Measurements from ENCODE around the gene OR10G7.

Gene OR10G7, protein sequence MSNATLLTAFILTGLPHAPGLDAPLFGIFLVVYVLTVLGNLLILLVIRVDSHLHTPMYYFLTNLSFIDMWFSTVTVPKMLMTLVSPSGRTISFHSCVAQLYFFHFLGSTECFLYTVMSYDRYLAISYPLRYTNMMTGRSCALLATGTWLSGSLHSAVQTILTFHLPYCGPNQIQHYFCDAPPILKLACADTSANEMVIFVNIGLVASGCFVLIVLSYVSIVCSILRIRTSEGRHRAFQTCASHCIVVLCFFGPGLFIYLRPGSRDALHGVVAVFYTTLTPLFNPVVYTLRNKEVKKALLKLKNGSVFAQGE

DNA sequence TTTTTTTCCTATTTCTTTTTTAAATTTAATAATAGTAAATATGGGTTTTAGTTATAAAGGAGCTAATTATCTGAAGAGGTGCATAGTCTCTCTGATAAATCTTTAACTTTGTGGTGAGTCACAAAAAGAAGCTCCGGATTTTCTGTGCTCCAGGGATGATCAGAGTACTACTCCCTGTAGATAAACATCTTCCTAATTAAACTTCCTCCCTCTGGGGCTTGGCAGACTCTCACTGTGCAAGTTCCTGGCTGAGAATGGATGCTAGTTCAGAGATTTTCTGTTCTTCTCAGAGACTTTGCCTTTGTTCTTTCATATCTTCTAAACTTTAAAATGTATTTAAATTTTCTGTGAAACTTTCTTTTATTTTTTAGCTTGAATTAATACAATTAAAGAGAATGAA, at the start of gene OR10G7:
Gene OR10G7, minus strand, starts transcription at position 72 of the 400 bp plus-strand sequence. CDS start 2,324 bp downstream, outside the sequence.
- no peak for DNase-seq (ENCODE audit: low spot score)

DNA sequence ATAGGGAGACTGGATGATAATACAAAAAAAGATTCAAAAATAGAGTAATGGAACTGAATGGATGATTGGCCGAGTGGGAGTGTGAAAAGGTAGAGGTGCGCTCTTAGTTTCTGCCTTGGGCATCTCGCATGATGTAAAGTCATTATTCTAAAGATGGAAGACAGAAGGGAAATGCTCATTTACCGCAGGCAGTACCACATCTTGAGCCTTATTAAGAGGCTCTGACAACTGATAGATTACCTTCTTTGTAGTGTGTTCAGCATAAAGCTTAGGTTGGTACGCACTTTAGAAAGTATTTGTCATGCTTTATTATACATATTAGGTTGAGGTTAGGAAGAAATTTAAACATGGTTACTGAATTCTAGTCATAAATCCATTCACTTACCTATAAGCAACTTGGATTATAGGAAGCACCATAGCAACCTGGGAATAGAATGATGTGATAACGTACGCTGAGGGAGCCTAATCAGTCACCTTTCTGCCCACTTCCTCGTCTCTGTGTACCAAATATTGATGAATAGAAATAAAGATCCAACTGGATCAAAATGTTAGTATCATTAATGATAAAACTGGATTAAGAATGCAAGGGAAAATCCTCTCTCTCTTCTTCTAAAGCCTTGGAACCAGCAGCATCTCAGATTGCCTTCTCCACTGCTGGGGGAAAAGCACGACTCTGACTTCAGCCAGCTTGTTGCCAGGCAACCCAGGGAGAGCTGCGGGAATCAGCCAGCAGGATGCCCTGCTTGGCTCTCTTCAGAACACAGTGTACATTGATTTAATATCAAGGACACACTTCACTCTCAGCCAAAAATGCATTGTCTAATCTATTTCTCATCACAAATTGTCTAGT, 45.1 kb upstream of the OR10G7 start:
- peak; percentile 66 for DNase-seq (ENCODE audit: low spot score)

DNA sequence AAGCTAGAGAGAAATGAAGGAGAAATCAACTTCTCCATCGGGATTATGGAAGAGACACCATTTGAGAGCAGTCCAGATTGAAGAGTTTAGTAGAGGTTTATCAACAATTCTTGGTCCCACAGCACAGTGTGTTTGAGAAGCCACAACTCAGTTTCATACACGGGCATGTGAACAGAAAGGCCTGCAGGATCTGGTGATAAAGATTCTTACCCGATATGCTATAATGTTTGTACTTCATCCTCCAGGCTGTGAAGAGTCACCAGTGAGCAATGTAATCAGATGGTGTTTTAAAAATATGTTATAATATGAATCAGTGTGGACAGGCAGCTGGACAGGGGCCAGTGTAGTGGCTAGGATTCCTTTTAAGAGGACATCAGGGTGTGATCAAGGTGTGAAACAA, 44.5 kb upstream of the OR10G7 start:
- no peak for DNase-seq (ENCODE audit: low spot score)

DNA sequence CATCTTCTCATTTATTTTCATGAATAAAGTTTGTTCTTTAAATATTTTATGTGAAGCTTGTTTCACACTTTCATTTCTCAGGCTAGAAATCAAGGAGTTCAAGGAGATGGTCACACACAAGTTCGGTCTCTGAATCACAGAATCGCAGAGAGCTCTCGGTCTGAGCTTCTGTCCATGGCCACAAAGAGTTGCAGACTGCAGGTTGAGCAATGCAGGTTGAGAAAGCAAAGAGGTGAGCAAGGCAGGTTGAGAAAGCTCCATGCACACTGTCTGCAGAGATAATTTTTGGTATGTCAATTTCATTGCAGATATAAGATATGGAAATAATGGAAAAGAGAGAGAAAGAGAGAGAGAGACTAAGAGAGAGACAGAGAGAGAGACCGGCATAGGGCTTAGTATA, 41.2 kb upstream of the OR10G7 start:
- no peak for DNase-seq (ENCODE audit: low spot score)

DNA sequence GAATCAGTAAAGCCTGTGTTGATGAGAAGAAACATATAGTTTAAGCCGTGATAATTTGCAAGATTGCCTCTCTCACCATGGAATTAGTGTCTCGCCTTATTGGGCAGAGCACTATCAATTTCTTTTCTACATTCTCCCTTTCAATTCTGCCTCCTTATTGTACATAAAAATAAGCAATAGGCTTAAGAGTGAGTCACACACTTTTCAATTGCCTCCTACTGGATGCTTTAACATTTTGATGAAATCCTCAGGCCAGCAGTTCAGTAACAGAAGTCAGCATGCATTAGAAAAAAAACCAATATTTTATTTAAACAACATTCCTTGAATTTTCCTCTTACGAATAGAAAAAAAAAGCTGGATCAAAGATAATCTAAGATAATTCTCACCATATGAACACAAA, 40.4 kb upstream of the OR10G7 start:
- no peak for DNase-seq (ENCODE audit: low spot score)

DNA sequence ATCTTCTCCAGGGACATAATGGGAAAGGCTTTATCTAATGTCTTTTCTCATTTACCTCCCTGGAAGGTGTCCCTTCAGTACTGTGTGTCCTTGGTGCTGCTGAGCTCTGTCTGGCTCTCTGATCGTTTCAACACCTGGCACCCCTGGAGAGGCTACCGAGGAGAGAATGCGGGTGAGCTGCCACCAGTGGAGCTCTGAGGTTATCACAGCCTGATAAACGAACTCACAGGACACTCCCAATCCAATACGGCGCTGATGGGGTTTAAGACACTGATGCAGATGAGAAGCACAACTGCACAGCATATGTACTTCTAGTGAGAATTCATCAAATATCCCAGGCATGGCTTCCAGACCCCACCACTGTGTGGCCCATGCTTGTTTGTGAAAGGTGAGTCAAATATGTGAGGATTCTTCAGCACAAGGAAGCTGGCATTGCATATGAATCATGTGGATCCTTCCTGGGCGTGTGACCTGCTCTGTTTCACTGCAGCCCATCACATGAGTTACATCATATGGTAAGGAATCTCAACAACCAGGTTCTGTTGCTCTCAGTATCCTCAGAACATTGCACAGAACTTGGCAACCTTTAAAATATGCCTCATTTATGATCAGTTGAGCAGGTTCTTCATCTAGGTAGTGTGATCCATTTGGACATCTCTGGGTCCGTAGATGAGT, 39.3 kb upstream of the OR10G7 start:
- DNase-seq (ENCODE audit: low spot score), result no peak

DNA sequence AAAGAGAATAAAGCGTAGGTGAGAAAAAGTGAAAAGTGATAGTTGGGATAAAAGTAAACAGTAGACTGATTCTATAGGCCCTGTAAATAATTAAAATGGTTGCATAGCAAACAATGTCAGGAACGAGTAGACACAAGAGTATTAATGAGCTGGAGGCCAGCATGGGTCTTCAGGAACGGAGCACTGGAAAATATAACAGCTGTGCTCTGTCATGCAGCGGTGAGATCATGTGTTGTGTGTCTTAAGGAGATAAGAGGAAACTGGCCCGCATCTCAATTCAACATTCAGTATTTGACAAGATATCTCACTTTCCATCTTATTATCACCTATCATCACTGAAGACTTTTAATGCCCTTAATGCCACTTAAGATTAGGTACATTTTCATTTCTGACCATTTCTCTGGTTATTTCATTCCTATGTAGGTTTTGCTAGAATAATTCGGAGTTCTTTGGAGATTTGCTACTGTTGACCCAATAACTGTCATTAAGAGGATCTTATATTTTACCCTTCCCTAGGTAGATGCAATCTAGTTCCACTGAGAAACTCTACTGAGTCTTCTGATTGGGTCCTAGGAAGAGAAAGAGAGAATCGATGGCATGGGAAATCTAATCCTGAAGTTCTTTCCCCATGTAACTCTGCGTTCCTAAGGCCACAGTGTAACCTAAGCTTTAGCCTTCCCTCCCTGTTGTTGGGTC, 38.7 kb upstream of the OR10G7 start:
- no peak for DNase-seq (ENCODE audit: low spot score)

DNA sequence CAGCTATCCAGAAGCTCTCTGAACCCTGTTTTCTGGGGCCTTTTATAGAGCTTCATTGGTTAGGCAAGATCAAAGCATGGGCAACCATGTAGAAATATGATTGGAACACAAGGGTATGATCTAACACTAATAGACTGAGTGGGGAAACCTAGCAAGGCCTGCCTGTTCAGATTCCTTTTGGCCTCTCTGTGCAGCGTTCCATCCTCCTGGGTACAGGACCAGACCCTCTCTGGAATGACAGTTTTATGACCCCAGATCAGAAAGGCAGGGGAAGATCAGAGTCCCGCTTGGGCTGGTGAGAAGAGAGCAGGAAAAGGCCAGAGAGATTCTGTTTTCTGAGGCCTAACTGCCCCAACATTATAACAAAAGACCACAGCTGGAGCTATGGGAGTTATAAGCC, 37.5 kb upstream of the OR10G7 start:
- no peak for DNase-seq (ENCODE audit: low spot score)

DNA sequence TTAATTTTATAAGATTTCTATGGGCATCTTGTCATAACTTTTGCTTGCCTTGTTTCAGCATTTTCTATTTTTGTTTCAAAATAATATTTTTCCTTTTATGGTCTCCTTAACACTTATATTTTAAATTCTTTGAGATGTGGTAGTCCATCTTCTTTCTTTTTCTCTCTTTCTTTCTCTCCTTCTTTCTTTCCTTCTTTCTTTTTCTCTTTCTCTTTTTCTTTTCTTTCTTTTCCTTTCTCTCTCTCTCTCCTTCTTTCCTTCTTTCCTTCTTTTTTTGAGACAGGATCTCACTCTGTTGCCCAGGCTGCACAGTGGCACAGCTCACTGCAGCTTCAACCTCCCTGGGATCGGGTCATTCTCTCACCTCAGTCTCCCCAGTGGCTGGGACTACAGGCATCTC, 36.1 kb upstream of the OR10G7 start:
- DNase-seq (ENCODE audit: low spot score), result no peak

DNA sequence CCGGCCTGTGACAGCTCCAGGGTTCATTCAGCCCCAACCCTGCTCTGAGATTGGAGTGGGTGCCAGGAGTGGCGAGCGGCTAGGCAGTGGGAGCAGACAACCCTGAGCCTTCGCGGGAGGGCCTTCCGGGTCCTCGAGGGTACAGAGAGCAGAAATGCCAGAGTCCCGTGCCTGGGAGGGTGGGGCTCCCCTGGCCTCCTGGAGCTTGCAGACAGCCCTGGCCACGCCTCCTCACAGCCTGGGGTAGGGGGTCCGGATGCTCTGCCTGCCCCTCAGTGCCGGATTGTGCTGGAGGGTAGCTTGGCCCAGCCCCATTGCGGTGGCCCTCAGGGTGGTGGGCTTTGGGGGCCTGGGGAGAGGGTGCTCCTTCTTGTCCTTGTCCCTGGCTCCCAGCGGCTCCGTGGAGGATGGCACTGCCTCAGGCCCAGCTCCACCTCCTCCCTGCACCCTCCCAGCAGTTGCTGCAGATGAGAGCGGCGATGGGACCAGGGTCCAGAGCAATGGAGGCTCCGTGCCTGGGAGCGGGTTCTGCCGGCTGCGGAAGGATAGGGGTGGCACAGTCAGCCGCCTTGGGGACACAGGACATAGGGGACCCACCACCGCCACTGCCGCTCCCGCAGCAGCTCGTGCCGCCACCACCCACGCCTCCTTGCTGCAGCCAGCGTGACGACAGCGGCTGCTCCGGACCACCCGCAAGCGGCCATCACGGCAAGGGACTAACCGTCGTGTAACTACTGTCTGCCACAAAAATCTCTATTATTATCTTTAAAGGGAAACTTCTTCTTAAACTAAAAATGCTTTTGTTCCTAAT, 34.9 kb upstream of the OR10G7 start:
- no peak for DNase-seq (ENCODE audit: low spot score)

DNA sequence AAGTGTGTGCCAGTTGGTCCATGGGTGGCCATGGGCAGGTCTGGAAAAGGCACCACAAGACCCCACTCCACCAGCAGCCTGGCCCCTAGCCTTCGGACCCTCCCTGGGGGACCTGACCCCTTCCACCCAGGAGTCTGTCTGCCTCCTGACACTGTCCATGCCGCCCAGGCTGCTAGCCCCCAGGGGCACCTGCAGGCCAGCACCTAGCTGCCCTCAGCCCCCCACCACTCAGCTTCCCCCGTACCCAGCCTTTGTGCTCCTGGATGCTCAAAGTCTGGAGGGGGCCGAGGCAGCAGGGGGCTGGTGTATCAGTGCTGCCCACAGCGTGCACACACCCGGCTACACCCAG, 34.3 kb upstream of the OR10G7 start:
- DNase-seq (ENCODE audit: low spot score), result no peak

DNA sequence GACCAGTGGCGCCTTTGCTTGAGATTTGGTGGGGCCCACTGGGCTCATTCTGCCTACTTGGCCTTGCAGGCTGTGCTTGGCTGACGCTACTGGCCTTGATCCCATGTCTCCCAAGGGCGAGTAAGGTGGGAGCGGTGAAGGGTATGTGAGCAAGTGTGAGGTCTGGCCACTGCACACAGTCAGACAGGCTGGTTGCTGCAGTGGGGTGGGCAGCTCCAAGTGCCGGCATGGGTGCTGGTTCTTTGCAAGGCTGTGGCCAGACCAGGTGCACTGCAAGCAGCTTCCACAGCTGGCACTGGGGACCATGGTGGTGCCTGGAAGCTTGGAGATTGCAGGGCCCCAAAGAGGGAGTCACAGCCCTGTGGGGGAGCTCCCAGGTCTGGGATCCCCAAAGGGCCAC, 33.4 kb upstream of the OR10G7 start:
- no peak for DNase-seq (ENCODE audit: low spot score)

DNA sequence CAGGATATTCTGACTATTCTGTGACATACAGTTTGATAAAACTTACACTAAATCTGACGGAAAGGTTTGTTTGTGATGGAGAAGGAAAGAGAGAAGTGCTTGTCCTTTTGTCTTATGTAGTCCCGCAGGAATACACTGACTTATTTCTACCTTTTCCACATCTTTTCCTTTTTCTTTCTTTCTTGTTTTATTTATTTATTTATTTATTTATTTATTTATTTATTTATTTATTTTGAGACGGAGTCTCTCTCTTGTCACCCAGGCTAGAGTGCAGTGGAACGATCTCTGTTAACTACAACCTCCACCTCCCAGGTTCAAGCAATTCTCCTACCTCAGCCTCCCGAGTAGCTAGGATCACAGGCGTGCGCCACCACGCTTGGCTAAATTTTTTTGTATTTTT, 31.0 kb upstream of the OR10G7 start:
- DNase-seq (ENCODE audit: low spot score), result no peak

DNA sequence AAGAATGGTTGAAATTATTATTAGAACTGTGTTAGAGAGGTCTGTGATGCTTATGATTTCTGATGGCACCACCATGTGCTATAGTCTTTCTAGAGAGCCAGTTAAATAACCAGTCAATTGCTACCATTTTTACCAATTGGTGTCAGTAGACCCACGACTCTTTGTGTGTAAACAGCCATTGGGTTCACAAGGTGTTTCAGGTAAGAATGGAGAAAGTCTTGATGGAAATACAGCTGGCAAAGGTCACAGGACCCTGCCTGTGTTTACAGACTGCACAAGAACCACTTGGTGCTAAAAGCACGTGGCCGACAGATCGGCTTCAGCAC, 30.5 kb upstream of the OR10G7 start:
- DNase-seq (ENCODE audit: low spot score), result no peak

DNA sequence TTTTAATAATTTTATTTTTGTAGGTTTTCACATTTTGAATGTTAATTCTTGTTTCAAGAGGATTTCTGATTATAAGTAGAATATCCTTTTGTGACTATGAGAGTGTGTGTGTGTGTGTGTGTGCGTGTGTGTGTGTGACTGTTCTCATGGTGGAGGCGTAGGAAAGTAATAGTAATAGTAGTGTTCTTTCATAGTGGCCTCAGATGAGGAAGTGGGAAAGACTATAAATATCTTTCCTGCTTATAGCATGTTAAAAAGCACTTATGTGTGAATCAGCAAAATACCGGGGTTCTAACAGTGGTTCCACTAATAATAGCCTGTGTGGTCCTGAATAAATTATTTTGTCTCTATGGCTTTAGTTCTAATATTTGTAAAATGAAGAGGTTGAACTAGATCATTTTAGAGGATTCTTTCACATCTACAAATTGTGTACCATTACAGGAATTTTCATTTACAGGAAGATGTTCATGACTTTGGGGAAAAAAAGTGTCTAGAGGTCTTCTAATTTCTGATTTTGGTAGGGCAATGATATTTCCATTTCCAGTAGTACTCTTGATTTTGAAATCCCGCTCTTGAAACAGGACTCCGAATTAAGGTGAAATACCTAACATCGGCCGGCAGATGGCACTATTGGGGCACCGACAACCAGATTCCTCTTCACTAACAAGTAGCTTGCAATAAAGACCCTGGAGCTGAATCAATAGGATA, 29.9 kb upstream of the OR10G7 start:
- DNase-seq (ENCODE audit: low spot score), result peak; percentile 74

DNA sequence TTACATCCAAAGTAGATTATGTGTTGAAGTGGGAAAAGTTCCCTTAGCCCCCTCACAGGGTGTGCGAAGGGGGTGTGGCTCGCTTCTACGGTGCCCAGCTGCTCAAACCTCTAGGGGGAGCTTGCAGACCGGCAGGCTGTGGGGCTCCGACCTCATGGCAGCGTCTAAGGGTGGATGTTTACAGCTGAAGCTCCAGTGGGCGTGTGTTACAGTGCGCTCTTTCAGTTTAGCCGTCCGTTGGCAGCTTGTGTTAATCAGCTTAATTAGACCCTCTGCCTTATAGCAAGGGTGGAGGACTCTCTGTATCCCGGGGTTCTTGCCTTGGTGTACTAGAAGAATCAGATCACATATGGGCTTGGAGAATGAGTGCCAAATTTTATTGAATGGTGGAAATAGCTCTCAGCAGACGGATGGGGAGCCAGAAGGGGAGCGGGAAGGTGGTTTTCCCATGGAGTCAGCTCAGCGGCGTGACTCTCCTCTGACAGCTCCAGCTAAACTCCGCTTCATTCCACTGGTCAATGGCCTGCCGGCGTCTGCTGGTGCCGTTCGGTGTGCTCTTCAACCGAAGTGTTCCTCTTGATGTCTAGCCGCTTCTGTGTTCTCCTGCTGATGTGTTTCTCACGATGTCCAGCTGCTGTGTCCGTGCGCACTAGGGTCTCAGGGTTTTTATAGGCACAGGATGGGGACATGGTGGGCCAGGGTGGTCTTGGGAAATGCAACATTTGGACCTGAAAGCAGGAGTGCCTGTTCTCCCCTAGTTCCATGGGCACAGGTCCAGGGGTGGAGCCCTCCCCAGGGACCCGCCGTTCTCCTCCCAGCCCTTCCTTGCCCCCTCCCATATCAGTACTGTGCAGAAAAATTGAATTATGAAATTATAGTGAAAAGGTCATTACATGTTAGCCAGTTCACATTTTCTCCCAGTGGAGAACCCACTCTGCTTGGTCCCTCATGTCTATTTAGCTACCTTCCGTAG, 28.6 kb upstream of the OR10G7 start:
- peak; percentile 79 for DNase-seq (ENCODE audit: low spot score)

DNA sequence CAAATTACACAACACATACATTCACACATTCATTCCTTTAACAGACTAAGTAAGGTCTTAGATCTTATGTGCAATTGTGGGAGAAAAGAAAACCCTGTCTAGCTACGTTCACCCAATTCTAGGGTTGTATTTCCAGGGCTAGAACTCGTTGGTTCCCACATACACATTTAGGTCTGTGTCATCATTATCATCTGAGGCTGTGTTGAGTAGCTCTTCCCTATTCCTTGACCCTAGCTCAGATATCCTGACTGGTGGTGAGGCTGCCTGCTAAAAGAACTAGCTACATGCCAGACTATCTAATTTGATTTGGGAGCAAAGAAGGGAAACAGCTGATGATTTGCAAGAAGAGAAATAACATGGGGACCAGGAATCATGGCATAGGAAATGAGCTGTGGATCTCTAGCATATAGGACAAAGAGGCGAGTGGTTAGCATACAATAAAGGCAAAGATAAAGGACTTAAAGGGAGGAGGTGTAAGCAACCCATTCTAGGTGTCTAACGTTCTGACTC, 27.5 kb upstream of the OR10G7 start:
- DNase-seq (ENCODE audit: low spot score), result no peak

DNA sequence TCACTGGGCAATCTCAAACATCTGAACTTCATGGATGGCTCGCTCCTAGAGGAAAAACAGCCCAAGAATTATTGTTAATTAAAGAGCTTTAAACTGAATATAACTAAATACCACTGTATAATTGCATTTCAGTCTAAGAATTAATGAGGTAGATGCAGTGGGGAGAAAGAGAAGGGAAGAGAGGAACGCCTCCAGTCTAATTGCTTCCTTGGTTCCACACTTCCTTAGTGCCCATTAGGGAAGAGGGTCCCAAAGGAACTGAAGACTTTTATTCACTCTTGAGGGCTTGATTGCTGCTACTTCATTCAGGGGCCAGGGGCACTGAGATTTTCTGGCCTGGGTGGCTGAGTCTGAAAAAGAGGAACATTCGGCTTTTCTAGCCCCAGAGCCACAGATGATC, 11.8 kb upstream of the OR10G7 start:
- DNase-seq (ENCODE audit: low spot score), result no peak

DNA sequence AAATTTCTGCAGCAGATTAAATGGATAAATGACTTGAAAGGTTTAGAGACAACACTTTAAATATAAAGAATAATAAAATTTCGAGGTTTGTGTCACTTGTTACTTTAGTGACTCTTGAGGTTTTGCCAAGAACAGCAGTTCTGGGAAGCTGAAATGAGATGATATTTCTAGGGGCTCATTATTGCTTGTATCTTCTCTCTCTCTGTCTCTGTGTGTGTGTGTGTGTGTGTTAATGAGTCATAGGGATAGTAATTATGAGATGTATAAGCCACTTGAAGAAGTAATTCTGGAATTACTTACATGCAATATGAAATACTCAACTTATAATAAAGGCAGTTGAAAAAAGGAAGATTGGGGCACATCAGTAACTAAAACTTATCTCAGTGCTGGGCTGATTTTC, 9.6 kb upstream of the OR10G7 start:
- DNase-seq (ENCODE audit: low spot score), result no peak

DNA sequence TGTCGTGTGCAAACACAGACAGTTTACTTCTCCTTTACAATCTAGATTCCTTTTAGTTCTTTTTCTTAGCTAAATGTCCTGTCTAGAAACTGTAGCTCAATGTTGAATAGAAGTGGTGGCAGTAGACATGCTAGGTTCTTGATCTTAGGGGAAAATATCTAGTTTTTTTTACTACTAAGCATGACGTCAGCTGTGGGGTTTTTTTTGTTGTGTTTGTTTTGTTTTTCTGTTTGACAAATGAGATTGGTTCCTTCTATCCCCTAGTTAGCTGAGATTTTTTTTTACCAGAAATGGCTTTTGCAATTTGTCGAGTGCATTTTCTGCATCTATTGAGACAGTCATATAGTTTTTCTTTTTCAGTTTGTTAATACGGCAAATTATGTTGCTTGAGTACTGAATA, 2.3 kb upstream of the OR10G7 start:
- DNase-seq (ENCODE audit: low spot score), result no peak
